Activated T-helper 1 cell treated with Interleukin-2 at 50 U/mL for 16 hours (primary cell): Measurements from ENCODE around the gene TYW1B.
"Not testable (repeated sequence)": the region's sequence is repeated elsewhere in the genome, so short reads cannot be mapped to it uniquely, and the experiment has no call there.

Experiments
- DNase-seq: peaks from one replicate; pipeline ENCODE4 v3.0.0-alpha.2; 2020; ENCODE audit warnings: low read depth

TYW1B gene

DNA sequence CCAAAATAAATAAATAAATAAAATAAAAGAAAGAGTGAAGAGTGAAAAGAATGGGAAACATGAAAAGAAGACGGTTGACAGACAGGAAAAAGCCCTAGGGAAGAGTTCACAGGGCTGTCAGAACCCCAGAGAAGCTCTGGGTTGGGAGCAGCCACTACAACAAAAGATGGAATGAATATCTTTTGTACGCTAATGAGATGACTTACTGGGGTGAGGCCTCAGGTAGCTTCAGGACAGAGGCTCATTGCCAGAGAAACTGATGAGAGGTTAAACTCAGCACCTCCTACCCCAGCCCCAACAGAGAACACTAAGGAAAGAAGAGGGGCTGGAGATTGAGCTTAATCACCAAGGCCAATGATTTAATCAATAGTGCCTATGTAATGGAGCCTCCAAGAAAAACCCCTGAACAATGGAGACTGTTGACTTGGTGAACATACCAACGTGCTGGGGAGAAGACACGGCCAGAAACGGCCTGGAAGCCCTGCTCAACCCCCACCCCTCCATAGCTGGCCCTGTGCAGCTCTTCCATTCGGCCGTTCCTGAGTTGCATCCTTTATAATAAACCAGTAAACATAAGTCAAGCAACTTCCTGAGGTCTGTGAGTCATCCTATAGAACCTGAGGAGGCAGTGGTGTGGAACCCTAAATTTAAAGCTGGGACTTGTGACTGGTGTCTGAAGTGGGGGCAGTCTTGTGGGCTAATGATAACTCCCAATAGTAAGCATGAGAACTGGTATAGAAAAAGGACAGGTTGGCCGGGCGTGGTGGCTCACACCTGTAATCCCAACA lies 11.4 kb downstream of the TYW1B start:
- DNase-seq = not testable (repeated sequence)

DNA sequence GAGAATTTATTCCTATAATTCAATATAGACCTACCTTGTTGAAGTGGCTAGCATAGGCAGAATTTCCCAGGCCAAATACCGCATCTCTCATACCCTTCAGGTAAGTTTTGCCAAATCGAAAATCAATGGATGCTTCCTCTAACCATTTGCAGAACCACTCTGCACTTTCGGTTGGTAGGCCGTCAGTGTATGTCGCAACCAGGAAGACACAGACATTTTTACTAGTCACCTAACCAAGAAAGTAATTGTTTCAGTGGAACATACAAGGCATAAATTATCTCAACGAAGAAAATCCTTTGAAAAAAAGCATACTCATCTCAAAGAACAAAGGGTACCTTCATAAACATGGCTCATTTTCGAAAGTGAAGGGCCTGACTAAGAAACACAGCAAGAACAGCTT lies 17.6 kb downstream of the TYW1B start:
- not testable (repeated sequence) for DNase-seq

DNA sequence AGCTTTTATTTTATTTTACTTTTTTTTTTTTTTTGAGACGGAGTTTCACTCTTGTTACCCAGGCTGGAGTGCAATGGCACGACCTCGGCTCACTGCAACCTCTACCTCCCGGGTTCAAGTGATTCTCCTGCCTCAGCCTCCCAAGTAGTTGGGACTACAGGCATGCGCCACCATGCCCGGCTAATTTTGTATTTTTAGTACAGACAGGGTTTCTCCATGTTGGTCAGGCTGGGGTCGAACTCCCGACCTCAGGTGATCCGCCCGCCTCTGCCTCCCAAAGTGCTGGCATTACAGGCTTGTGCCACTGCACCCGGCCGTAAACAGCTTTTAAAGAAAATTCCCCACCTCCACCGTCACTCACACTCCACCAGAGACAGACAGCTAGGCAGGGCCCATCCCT lies 19.5 kb downstream of the TYW1B start:
- DNase-seq = not testable (repeated sequence)

DNA sequence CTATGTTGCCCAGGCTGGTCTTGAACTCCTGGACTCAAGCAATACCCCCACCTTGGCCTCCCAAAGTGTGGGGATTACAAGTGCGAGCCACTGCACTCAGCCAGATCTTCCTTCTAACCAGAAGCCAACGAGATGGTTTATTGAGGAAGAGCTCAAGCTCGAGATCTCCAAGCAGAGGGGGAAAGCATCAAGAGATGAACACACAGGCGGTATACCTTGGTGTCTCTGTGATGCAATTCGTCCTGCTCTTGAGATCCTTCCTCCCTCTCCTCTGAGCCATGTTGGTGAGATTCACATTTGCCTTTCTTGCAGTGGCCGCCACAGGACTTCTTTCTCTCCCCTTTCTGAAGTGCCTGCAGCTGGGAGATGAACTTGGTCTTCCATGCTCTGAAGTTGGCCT lies 21.1 kb downstream of the TYW1B start:
- DNase-seq = not testable (repeated sequence)

DNA sequence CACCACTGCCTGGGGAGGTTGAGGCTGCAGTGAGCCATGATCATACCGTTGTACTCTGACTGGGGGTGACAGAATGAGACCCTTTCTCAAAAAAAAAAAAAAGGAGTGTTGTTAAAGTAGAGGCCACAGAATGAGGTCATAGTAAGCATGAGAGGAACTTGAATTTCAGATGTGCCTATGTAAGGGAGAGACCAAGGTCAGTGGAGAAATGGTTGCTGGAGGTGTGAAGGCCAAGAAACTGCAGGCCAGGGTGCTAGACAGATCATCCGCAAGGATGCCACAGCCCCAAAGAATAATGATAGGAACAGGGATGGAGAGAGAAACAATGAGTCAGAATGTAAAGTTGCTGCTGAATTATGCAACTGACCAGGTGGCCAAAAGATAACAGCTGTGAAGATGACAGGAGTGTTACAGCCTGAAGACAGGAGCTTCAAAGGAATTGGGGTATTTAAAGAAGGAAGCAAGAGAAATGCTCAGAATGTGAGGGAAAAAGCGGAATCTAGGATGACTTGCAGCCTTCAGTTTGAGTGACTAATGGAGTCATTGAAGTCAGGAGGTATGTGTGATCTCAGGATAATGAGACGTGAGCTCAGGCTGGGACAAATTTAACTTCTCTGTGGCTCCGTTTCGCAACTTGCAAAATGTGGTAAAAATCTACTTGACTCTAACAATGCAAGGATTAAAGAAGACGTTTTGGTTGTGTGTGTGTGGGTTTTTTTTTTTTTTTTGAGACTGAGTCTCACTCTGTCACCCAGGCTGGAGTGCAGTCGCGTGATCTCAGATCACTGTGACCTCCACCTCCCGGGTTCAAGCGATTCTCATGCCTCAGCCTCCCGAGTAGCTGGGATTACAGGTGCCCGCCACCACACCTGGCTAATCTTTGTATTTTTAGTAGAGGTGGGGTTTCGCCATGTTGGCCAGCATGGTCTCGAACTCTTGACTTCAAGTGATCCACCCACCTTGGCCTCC lies 22.2 kb downstream of the TYW1B start:
- DNase-seq = no peak

DNA sequence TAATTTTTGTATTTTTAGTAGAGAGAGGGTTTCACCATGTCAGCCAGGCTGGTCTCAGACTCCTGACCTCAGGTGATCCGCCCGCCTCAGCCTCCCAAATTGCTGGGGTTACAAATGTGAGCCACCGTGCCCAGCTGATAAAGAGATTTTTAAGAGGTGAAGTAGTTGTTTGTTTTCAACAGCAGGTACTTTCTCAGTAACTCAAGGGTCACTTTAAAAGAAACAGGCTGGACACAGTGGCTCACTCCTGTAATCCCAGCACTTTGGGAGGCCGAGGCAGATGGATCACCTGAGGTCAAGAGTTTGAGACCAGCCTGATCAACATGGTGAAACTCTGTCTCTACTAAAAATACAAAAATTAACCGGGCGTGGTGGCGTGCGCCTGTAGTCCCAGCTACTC lies 24.2 kb downstream of the TYW1B start:
- DNase-seq = not testable (repeated sequence)

DNA sequence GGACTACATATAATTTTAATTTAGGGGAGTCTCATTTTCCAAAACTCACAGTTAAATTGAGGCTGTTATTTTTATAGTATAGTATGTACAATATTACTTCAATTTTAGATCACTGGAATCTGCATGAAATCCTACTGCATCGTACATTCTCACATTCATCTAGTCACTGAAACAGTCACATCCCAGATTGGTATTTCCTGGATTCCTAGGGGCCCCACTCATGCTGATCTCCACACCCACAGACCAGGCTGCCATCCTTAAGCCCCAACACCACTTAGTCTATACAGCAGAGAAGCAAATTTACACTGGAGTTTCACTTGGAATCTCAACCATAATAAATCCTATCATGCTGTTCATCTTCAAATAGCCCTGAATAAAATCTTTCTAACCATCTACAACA lies 26.4 kb downstream of the TYW1B start:
- DNase-seq = not testable (repeated sequence)

DNA sequence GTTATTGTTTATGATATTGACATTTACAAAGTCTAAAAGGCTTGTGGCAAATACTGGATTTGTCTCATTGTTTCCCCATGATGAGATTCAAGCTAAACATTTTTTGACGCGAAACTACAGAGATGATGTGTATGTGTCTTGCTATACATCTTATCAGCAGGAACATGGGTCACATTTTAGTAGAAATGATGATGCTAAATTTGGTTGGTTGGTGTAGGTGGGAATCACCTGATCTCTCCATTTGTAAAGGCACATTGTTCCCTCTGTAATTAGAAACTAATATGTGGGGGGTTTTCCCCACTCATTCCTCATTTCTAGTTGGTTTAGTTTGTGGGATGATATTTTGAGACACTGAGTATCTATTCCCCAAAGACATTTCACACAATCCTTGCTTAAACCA lies 32.6 kb downstream of the TYW1B start:
- DNase-seq = not testable (repeated sequence)

DNA sequence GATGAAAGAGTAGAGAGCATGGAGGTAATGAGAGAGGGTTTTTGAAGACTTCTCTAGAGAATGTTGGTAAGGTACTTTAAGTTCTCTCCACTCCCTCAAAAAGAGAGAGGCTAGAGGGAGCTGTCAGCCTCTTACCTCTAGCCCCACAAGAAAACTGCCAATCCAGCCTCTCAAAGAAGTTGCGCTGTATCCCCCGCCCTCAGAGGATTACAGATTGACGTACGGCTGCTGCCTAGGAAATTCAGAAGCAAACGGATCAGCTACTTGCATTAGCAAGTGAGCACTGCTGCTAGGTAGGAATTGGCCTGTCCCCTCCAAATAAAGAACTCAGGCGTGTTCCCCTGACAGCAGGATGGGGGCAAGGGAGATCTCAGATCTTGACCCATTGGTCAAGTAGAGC lies 34.2 kb downstream of the TYW1B start:
- DNase-seq = no peak

DNA sequence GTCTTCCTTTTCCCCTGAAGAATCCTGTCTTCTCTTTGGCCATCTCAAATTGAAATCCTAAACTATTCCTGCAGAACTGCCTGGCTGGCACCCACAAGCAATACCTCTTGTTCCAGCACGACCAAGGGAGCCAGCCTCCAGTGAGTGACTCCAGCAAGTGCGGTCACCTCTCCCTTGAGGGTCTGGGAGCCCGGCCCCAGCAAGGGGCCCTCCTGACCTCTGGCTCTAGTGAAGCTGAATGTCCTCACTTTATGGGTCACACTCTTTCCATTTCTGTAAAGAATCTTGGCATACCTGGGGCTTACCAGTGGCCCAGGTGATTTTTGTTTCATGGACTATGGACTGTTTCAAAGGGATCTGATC lies 37.3 kb downstream of the TYW1B start:
- DNase-seq = not testable (repeated sequence)

DNA sequence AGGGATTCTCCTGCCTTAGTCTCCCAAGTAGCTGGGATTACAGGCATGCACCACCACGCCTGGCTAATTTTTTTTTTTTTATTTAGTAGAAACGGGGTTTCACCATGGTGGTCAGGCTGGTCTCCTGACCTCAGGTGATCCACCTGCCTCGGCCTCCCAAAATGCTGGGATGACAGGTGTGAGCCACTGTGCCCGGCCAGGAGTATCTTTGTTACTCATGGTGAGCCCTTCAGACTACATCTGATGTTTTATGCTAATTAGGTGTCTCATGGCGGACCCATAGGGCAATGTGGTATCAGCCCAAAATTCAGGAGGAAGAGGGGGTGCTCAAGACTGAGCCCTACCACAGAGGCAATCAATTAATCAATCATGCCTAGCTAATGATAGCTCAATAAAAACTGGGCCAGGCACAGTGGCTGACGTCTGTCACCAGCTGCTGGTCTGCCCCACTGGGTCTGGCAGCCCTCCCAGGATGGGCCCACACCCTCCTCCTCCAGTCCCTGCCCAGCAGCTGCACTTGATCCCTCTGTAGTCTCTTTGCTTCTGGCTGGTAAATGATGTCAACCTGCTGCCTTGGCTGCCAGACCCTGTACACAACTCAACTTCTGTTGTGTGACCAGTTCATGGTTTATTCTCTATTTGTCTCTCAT lies 37.8 kb downstream of the TYW1B start:
- DNase-seq = not testable (repeated sequence)

DNA sequence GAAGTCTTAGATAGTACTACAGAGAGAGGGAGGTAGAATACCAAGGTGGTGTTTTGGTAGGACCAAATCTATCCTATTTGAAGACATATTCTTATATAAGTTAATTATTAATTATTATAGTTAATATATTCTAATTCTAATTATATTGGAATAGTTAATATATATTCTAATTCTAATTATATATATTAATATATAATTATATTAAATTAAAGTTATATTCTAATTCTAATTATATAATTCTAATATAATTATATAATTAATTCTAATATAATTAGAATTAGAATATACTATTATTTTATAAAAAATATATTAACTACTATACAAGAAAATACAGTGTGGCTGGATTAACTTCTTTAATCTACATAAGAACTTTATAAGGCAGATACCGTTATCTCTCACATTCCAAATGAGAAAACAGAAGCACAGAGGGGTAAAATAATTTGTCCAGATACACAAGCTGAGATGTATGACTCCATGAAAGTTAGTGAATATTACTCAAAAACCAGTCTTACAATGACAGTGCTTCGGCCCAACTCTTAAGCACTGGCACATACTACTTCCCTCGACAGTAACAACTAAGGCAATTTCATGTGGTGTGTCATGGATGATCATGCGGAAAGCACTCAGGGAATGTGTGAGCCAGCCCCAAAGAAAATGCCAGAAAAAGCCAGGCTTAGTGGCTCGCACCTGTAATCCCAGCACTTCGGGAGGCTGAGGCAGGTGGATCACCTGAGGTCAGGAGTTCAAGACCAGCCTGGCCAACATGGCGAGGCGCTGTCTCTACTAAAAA lies 42.6 kb downstream of the TYW1B start:
- no peak for DNase-seq

DNA sequence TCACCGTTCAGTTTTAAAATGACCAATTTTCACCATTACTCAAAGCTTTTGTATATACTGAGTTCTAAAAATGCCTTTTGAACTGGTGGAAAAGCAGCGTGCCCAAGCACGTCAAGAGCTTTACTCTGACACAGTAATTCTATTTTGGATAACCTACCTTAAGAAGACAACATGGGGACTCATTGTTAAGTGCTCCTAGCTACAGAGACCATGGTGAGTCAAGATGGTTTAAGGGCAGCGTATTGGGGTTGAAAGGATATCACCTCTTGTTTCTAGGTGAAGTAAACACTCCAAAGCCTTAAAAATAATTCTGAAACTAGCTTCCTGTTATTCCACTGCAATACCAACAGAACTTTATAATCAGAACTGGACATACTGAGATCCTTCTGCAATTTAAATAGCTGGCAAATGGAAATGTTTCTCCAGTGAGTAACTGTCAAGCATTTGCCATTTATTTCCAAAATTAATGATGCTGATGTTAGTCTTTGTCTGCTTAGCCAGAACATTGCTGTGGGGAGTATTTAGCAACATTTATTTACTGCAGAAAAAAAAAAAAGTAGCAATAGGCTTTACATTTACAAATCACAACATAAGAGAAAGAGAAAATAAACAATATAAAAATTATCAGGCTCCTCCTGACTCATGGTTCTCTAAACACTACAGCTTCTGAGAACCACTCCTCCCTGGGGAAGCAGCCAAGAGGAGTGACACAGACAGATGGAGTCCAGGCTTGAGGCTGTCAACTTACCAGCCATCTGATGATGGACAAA lies 44.2 kb downstream of the TYW1B start:
- not testable (repeated sequence) for DNase-seq

DNA sequence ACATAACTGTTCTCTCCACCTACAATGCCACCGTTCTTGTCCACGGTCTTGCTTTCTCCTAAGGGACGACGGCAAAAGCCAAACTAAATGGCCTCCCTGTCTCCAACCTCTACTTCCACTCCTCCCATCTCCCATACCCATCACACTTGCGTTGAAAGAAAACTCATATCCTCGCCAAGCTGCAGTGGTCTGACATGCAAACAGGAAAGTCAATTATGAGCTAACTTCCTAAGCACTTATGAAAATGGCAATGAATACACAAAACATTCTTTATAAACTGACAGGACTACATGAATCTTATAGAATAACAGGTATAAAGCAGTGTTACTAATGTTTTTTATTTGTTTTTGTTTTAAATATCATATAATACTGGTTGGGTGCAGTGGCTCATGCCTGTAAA lies 46.4 kb downstream of the TYW1B start:
- no peak for DNase-seq

DNA sequence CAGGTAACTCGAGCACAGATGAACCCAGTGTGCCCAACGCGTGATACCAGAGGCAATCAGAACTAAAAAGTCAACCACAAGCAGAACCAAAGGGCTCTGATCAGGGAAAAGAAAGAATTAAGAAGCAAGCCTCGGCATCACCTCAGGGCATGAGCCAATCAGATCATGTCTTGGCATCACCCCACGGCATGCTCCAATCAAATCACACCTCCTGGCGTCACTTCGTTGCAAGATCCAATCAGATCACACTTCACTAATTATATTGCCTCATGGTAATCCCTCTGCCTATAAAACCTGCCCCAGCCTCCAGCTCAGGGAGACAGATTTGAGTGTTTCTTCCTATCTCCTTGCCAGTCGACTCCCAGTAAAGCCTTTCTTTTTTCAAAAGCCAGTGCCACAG lies 46.8 kb downstream of the TYW1B start:
- DNase-seq = no peak

DNA sequence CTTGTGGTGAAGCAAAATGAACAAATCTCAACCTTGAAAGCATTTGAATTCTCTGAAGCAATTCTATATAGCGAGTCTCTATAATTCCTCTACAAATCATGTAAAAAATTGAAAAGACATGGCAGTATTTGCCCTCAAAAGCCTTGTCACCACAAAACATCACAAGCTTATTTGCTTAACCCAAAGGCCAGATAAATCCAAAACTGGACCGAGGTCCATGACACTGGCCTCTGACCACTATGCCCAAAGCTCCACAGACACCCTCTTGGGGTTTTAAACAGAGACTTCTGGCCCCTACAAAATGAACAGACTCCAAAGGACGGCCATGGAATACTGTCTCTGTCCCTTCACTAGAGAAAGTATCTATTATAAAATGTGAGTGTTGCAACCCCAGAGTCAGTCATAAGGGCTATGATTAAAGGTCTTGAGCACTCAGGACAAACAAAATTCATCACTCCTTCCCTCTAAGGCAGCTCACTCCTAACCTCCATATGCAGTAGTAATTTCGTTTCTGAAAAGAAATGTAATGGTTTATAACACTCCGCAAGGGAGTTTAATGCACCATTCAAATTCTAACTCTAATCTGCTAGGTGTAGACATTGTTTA lies 47.6 kb downstream of the TYW1B start:
- DNase-seq = not testable (repeated sequence)

DNA sequence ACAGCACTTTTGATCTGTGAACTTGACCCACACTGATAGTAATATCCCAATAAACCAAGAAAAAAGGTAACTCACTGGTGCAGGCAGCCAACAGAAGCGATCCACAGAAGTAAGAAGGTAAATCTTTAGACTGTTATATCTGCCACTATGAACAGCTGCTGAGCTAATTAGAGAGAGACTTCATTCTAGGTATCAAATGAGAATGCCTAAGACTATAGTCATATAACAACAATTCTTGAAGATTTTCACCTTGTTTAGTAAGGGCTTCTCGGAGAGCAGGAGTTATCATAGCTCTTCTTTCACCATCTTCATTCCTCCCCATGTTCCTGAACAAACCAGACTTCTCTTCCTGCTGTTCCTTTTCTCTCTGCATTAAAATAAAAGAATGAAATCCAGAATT lies 50.8 kb downstream of the TYW1B start:
- not testable (repeated sequence) for DNase-seq

DNA sequence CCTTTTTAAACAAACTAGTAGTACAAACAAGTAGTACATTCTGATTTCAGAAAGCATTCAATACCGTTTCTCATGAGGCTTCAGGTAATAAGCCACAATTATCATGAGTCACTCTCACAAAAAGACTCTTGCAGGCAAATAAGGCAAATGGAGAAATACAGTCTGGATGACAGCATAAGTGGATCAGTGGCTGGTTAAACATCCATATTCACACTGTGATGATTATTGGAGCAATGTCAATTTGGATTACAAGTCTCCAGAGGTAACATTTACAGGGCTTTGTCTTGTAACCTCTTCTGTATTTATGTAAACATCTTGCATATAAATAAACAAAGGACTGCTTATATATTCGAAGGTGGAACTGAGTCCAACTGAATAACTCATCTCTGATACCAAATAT lies 55.4 kb downstream of the TYW1B start:
- DNase-seq = not testable (repeated sequence)

DNA sequence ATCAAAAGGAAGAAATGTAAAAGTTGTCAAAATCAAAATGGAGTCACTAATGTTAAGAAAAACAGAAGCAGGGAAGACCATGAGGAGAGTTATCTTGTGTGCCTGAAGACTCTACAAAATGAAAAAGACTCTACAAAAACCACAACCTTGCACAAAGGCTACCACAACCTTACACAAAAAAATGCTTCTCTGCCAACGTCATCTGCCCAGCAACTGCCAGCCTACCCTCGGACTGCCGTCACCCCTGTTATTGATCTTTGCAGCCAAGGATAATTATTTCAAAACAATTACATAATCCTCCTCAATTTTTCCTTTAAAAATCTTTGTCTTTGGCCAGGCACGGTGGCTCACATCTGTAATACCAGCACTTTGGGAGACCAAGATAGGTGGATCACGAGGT lies 61.0 kb downstream of the TYW1B start:
- not testable (repeated sequence) for DNase-seq

DNA sequence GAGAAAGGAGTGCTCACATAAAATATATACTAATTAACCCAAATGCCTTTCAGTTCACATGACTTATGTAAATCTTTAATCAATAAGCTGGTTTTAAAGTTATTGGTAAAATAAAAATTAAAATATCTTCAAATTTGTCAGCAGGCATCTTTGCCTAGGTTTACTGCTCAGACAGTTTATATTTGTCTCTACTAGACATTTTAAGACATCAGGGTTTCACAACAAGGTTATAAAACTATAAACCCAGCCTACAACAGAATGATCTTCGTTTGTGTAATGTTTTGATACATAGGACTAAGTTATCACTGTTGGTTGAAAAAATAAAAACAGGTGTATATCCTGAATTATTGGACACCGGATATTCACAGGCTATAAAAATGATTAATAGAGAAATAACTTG lies 67.4 kb downstream of the TYW1B start:
- DNase-seq = no peak

DNA sequence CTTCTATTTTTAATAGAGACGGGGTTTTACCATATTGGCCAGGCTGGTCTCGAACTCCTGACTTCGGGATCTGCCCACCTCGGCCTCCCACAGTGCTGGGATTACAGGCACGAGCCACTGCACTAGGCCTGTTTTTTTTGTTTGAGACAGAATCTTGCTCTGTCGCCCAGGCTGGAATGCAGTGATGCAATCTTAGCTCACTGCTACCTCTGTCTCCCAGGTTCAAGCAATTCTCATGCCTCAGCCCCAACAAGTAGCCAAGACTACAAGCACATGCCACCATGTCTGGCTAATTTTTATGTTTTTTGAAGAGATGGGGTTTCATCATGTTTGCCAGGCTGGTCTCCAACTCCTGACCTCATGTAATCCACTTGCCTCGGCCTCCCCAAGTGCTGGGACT lies 73.7 kb downstream of the TYW1B start:
- DNase-seq = no peak
